B cell (primary cell): ENCODE measurements around the gene XPNPEP2. TPM values are rescaled to one million over a fixed set of nuclear protein-coding genes. Genes with fewer than 3 reads are reported as not detected.

Source experiments
- ATAC-seq: fragments of 200-7000 bp; cut with Tn5 transposase; one replicate; pipeline ENCODE4 v1.10.0; 2021; ENCODE audit warnings: low read depth, mild to moderate bottlenecking, moderate number of reproducible peaks, moderate library complexity
- CTCF ChIA-PET: fragments of 350-600 bp; sonication (Branson Sonifier 250); formaldehyde crosslinking; loops from one replicate; lab custom pipeline; 2021; ENCODE audit warnings: antibody characterized with exemption, inconsistent platforms; lab: Charles Lee
- POLR2A ChIA-PET: fragments of 350-600 bp; sonication (Branson Sonifier 250); formaldehyde crosslinking; loops from one replicate; lab custom pipeline; 2021; ENCODE audit warnings: antibody characterized with exemption; lab: Charles Lee
- DNase-seq: peaks from one replicate; pipeline ENCODE4 v3.0.0; 2013
- H2AFZ ChIP-seq: 2 replicates; pipeline ENCODE4 v1.6.1; 2012; ENCODE audit warnings: mild to moderate bottlenecking, low read depth, low read length; ENCODE audit not compliant: insufficient read depth, poor library complexity, severe bottlenecking
- H3K27ac ChIP-seq, 2 donors: 1 replicate in 1 of 2; 2 replicates in 1 of 2; pipeline ENCODE4 v1.5.1; 2012 to 2013; ENCODE audit warnings: low read length in 2 of 2, mild to moderate bottlenecking in 2 of 2, moderate library complexity in 1 of 2
- H3K27me3 ChIP-seq, 4 experiments: fragments of 200-600 bp in 1 of 4; sonication (generic) in 1 of 4; replicated peaks in 1 of 4; 1 replicate in 2 of 4; 2 replicates in 2 of 4; pipeline versions ENCODE4 v1.6.1 to v1.7.0; 2013 to 2016; ENCODE audit warnings: low read length in 3 of 4, mild to moderate bottlenecking in 2 of 4, mixed read lengths in 1 of 4, moderate library complexity in 1 of 4; ENCODE audit not compliant: insufficient read depth in 4 of 4, control insufficient read depth in 3 of 4; ENCODE audit errors: control extremely low read depth in 1 of 4
- H3K36me3 ChIP-seq, 2 experiments: replicated peaks in 1 of 2; 1 replicate in 1 of 2; 2 replicates in 1 of 2; pipeline versions ENCODE4 v1.6.1 to v1.7.1; 2013; ENCODE audit warnings: low read length in 1 of 2; ENCODE audit not compliant: insufficient read depth in 2 of 2, control insufficient read depth in 1 of 2; ENCODE audit errors: control extremely low read depth in 1 of 2, extremely low read depth in 1 of 2
- H3K4me1 ChIP-seq, 2 donors: fragments of 200-600 bp in 1 of 2; sonication (generic) in 1 of 2; 1 replicate in 1 of 2; 2 replicates in 1 of 2; pipeline versions ENCODE4 v1.5.1 to v1.6.1; 2013 to 2017; ENCODE audit warnings: low read length in 2 of 2; ENCODE audit not compliant: control insufficient read depth in 2 of 2, insufficient read depth in 2 of 2
- H3K4me2 ChIP-seq: replicated peaks from 2 replicates; pipeline ENCODE3; 2012; ENCODE audit warnings: mild to moderate bottlenecking, low read depth, low read length; ENCODE audit not compliant: poor library complexity, severe bottlenecking
- H3K4me3 ChIP-seq, 5 experiments: fragments of 200-600 bp in 1 of 5; sonication (generic) in 1 of 5; 1 replicate in 3 of 5; 2 replicates in 2 of 5; pipeline versions ENCODE4 v1.5.1 to v1.7.0; 2011 to 2016; ENCODE audit warnings: low read length in 4 of 5, mild to moderate bottlenecking in 4 of 5, low read depth in 2 of 5, control low read depth in 1 of 5, moderate library complexity in 1 of 5; ENCODE audit not compliant: insufficient read depth in 1 of 5; ENCODE audit errors: control extremely low read depth in 1 of 5, extremely low read depth in 1 of 5
- H3K79me2 ChIP-seq: fragments of 200-600 bp; sonication (generic); one replicate; pipeline ENCODE4 v1.6.0; 2016; ENCODE audit warnings: low read length; ENCODE audit not compliant: control insufficient read depth, insufficient read depth
- H3K9ac ChIP-seq: fragments of 200-600 bp; sonication (generic); 2 replicates; pipeline ENCODE4 v1.6.1; 2017; ENCODE audit warnings: mild to moderate bottlenecking, low read length, moderate library complexity
- H3K9me3 ChIP-seq, 3 donors: one replicate each; pipeline versions ENCODE4 v1.6.1 to v1.7.1; 2013; ENCODE audit warnings: low read length in 2 of 3; ENCODE audit not compliant: control insufficient read depth in 2 of 3, insufficient read depth in 1 of 3; ENCODE audit errors: control extremely low read depth in 1 of 3
- H4K20me1 ChIP-seq: 2 replicates; pipeline ENCODE4 v1.6.0; 2012; ENCODE audit warnings: mild to moderate bottlenecking, low read length; ENCODE audit not compliant: insufficient read depth, control insufficient read depth, poor library complexity, severe bottlenecking
- H3K27ac Mint-ChIP-seq: one replicate; pipeline ENCODE4 v1.8.0; 2021; ENCODE audit warnings: mixed read lengths
- H3K27me3 Mint-ChIP-seq: one replicate; pipeline ENCODE4 v1.8.0; 2021; ENCODE audit warnings: mixed read lengths
- H3K4me1 Mint-ChIP-seq: one replicate; pipeline ENCODE4 v1.8.0; 2021; ENCODE audit warnings: mixed read lengths
- H3K4me3 Mint-ChIP-seq: one replicate; pipeline ENCODE4 v1.8.0; 2021; ENCODE audit warnings: mixed read lengths
- H3K9me3 Mint-ChIP-seq: one replicate; pipeline ENCODE4 v1.8.0; 2022; ENCODE audit warnings: mixed read lengths; ENCODE audit not compliant: insufficient read depth
- CTCF ChIP-seq: fragments of 200-600 bp; IDR thresholded peaks from one replicate; pipeline ENCODE4 v1.8.0; 2022; ENCODE audit warnings: antibody characterized with exemption, mild to moderate bottlenecking
- EZH2 ChIP-seq: IDR thresholded peaks from 2 replicates; pipeline ENCODE4 v1.6.1; 2012; ENCODE audit warnings: borderline replicate concordance, low read depth, mild to moderate bottlenecking, moderate library complexity, low read length; ENCODE audit not compliant: insufficient read depth, poor library complexity, severe bottlenecking
- WGBS: methylation state at CpG from one replicate; pipeline ENCODE4 v1.1.5; 2013; ENCODE audit warnings: missing lambda C conversion rate; ENCODE audit not compliant: insufficient coverage; 5-methylcytosine and 5-hydroxymethylcytosine counted together
- intact Hi-C: fragments of 100-400 bp; cut with micrococcal nuclease; formaldehyde crosslinking; loops from one replicate; pipeline ENCODE4 v1.10.0; 2022
- polyA plus RNA-seq: library from polyadenylated mRNA; depleted of rRNA; stranded (reverse); fragments of >200 nt; gene quantifications from 2 replicates; pipeline ENCODE4 v1.2.3, GENCODE V29; 2012
- total RNA-seq, 2 donors: library from RNA; stranded (reverse); fragments of 120-200 nt in 1 of 2; gene quantifications; 1 replicate in 1 of 2; 2 replicates in 1 of 2; pipeline versions ENCODE4 v1.2.3 to v1.2.4, GENCODE V29; 2013 to 2022

The XPNPEP2 gene
- total and polyA plus RNA-seq, 2 donors (not counting 1 experiment from before 2014, with no cell fraction given) = 0.31 TPM; not detected in 1

GRCh38 chrX:129705377-129705925 is 33.3 kb upstream of the XPNPEP2 start:
- Mint-ChIP-seq H3K4me3 (no peak overlapping the region), H3K9me3 (no peaks in the 10 kb centered on the region), H3K4me1 (no peaks in the 10 kb centered on the region), H3K27me3 (no peaks in the 10 kb centered on the region), H3K27ac (no peak overlapping the region)
- intact Hi-C loops = no loop called here
- Histone ChIP-seq H3K27me3 (no peaks in the 10 kb centered on the region), H3K4me2 (no peak overlapping the region), H2AFZ (no peak overlapping the region), H3K27ac (no peak overlapping the region), H3K9ac (no peak overlapping the region), H4K20me1 (no peaks in the 10 kb centered on the region), H3K79me2 (no peaks in the 10 kb centered on the region), H3K36me3 (no peaks in the 10 kb centered on the region), H3K9me3 (no peaks in the 10 kb centered on the region), H3K4me3 (no peak overlapping the region), H3K4me1 (no peaks in the 10 kb centered on the region)
- WGBS = 79% methylated on average over 2 of the region's 4 CpGs
- DNase-seq (no peak), ATAC-seq (no peak)
- ChIA-PET CTCF (no interaction called here), POLR2A (no interaction called here)
- TF ChIP-seq EZH2 (no peak), CTCF (no peak)

- no peak for DNase-seq
- no peaks in the 10 kb centered on the region for H3K4me1 Mint-ChIP-seq
- Histone ChIP-seq H3K27me3 (no peaks in the 10 kb centered on the region), H3K79me2 (no peaks in the 10 kb centered on the region), H4K20me1 (no peaks in the 10 kb centered on the region), H3K27ac (no peak overlapping the region), H3K9me3 (no peaks in the 10 kb centered on the region), H3K36me3 (no peaks in the 10 kb centered on the region), H2AFZ (no peak overlapping the region), H3K9ac (no peak overlapping the region), H3K4me2 (no peak overlapping the region), H3K4me1 (no peaks in the 10 kb centered on the region), H3K4me3 (no peak overlapping the region)
- TF ChIP-seq EZH2 (no peak), CTCF (no peak)
- no peak overlapping the region for H3K4me3 Mint-ChIP-seq
- CTCF ChIA-PET = no interaction called here
- H3K9me3 Mint-ChIP-seq = no peaks in the 10 kb centered on the region
- no peaks in the 10 kb centered on the region for H3K27me3 Mint-ChIP-seq
- H3K27ac Mint-ChIP-seq = no peak overlapping the region
- no peak for ATAC-seq
- POLR2A ChIA-PET = no interaction called here
- intact Hi-C loops = no loop called here
- WGBS = 70% methylated on average over 3 of the region's 4 CpGs
Measured at GRCh38 chrX:129705988-129706387, 32.8 kb upstream of the XPNPEP2 start.
